ENCODE measurements around the gene NDUFS4.

GRCh38 chr5:53649352-53649751, 88.9 kb downstream of the NDUFS4 start:
- TF ChIP-seq CTCF (IDR thresholded peaks at IDR 0.05) (no peak), POLR2A (IDR thresholded peaks at IDR 0.05) (no peak)
